HG02970 (cell line): Measurements from ENCODE around the gene CCNF.

Source experiments
- ATAC-seq: cut with Tn5 transposase; IDR thresholded peaks from one replicate; pipeline ENCODE4 v1.9.1; 2021; ENCODE audit warnings: mild to moderate bottlenecking, moderate library complexity, moderate number of reproducible peaks; ENCODE audit not compliant: unreplicated experiment, low FRiP score

CCNF gene

DNA sequence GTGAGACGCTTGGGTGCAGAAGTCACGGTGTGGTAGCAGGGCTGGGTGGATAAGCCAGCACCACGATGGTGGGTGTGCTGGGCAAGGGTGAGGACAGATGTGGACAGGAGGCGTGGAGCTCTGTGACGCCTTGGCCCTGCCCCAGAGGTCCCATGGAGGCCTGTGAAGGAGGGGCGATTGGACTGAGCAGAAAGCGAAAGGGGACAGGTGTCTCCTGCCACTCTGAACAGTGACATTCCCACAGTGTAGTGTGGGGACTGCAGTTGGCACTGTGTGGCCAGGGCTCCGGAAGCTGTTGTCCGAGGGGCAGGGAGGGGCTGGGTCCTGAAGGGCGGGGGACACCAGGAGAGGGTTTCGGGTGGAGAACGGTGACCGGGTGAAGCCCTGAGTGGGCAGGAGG, 53.0 kb downstream of the CCNF start:
- no peak for ATAC-seq

DNA sequence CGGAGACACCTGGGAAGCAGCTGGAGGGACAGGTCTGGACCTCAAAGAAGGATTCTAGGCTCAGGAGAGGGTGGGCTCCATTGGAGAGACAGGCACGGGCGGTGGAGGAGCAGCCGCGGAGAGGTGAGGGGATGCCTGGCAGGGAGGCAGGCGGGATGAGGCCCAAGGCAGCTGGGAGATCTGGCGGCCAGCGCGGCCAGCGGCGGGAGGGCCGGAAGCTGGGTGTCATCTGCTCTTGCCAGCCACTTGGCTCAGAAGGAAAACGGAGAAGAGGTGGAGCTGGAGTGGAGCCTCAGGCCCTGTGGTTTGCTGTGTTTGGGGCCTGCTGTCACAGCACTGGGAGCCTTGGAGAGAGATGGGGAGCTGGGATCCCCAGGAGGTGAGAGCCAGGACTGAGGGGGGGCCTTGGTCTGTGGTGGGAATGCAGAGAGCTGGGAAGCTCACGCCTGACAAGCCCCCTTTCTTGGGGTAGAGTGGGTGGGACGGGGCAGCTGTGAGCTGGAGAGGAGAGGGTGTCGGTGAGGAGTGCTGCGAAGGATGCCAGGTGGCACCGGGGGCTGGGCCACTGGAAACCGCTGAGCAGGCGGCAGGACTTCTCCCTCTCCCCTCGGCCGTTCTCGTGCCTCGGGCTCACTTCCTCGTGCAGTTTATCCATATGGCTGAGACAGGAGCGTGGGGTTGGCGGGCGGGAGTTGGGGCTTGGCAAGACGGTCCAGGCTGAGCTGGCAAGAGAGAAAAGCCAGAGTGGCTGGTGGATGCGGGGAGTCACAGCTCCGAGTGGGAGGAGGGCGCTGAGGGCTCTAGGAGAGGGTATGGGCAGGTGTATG, 53.7 kb downstream of the CCNF start:
- ATAC-seq, result no peak

DNA sequence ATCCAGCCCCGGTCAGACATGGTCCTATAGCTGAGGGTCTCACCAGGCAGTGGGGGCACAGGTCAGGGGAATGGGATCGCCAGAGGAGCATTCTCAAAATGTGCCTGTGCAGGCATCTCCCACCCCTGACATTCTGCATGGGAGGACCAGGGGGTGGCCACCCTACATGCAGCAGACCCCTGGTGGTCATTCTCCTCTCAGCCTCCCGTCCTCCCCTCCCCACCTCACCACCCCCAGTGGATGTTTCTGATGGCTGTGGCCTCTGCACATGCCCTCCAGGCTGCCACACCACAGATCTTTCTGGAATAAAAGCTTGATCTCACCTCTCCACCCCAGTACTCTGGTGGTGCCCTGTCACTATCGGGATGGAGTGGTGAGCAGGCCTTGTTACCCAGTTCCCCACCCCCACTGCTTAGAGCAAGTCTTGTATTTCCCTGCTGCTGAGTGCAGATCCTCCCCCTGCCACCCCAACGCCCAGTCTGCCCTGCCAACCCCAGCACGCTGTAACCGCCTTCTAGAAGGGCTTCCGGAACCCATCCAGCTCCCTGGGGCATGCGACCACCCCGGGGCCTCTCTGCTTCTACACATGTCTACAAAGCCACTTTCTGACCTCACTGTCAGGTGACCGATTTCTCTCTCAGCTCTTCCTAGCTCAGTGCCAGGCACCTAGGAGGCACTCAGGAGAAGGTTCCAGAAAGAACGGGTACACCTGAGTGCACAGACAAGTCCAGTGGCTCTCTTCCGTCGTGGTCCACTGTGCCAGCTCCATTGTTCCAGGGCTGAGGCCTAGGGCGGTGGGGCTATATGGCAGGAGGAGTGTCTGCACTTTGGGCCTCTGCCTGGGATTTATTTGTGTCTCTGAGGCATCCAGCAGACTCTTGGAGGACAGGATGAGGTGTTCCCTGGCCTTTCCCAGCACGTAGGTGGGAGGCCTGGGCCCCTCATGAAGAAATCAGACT, 55.0 kb downstream of the CCNF start:
- no peak for ATAC-seq

DNA sequence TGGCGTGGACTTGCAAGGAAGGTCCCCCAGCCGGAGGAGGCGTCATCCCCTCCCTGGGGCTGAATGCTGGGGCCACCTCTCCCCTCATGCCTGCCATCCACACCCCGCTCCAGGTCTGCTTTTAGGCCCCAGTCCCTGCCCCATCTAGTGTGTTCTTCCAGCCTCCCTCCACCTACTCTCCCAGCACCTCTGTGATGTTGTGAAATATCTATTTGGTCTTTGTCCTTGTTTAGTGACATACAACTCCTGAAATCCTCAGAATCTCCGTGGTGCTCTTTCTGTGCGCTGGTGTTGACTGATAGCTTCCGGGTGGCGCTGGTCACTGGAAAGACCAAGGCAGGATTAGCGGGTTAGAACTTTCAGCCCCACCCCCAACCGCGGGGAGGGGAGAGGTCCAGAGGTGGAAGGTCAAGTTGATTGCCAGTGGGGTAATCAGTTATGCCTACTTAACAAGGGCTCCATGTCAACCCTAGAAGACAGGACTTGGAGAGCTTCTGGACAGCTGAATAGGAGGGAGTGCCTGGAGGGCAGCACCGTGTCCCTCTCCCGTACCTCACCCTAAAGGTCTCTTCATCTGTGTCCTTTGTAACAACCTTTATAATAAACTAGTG, 55.8 kb downstream of the CCNF start:
- no peak for ATAC-seq

DNA sequence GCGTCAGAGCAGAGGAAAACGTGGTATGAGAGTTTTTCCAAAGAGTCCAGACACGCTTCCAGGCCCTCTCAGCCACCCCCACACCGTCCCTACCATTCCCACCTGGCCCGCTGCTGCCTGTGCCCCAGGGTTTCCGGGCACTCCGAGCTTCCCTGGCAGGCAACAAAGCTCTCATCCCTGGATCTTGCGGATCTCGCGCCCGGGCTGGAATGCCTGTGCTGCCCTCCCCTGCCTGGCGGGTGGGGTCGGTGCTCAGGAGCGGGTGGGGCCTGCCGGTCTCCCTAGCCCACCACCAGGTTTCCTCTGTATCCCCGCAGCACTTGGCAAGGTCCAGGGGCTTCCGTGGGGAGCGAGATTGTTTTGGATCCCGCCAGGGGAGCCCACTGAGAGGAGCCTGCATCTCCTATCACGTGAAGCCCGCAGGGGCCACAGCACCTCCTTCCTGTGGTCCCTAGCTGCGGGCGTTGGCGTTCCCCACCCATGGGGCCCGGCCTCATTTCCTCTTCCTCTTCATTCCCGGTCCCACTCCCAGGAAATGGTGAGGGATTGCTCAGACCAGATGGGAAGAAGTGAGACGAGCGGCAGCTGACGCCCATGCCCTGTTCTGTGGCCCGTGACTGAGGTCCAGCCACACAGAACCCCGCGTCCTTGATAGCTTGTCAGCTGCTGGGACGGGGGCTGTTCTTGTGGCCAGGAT, 56.7 kb downstream of the CCNF start:
- ATAC-seq, result no peak

DNA sequence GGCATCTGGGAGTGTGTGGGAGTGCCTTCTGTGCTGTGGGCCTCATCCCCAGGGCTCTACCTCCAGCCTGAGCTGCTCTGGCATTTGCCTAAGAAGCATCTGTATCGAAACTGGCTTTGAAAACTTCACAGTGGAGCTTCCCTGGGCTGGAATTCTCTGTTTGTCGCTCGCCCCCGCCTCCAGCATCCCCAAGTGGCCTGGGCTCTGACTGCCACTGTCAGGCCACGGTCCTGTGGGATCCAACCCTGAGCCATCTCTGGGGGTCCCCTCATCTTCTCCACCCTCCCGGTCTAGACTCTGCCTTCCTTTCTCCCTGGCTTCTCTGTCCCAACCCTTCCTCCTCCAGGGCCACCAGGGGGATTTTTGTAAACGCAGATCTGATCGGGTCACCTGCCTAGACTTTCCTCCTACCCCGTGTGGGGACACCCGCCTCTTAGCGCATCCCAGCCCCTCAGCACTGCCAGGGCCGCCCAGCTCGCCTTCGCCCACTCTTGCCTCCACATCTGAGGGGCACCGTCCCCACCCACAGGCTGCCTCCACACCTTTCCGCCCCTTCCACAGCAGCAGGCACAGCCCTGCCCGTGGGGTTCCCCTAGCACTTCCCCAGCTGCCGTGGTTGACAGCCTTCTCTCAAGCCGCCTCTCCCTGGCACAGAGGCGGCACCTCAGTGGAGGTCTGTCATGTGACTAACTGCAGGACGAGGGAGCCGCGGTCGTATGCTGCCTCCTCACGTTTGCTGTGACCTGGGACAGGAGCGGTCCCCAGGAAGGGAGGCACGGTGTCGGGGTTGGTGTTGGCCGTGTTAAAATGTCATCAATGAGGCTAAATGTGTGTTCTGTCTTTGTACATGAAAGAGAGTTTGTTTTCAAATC, 57.6 kb downstream of the CCNF start:
- ATAC-seq, result no peak

DNA sequence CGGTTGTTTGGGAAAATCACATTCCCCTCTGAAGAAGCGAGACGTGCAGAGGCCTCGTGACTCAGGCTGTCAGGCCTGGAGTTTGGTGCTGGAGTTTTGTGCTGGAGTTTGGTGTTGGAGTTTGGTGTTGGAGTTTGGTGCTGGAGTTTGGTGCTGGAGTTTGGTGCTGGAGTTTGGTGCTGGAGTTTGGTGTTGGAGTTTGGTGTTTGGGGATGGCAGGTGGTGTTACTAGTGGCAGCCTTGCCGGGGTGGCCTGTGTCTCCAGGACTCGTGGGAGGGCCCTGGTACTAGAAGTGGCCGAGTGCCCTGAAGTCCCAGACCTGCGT, 58.2 kb downstream of the CCNF start:
- ATAC-seq, result no peak

DNA sequence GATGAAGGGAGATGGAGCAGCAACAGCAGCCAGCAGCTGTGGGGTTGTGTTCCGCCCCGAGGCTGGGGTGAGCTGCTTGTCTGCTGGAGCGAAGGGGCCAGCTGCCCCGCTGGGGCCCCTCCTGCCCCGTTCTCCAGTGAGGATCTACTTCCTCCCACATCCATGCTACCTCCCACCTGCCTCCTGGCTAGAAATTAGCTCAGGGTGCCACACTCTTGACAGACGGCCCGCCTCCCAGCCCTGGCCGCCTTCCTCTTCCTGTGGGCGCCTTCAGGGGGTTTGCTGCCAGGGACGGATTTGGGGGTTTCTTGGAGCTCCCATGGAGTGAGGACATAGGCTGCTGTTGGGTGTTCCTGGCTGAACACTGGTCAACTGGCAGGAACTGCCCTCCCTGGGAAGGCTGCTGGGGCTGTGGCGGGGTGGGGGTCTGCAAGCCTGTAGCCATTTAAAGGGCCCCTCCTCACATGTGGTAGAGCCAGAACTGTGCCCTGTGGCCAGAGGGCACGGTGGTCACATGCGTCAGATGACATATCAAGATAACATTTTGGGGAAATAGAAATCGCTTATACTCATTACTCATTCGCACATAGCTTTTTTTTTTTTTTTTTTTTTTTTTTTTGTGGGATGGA, 58.8 kb downstream of the CCNF start:
- no peak for ATAC-seq

DNA sequence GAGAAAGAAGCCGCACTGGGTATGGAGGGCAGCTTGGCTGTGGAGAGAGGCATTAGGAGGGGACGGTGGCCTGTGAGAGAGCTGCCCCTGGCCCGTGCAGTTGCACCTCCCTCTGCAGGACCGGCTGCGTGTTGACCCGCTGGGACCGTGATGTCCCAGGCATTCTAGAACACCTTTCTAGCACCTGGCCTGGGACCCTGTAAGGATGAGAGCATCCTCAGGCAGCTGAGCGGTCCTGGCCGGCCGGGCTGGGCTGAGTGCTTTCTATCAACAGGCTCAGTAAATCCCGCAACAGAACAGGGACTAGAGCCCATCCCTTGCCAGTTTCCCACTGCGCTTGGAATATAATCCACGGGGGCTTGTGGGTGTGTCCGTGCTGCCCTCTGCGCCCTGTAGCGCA, 60.3 kb downstream of the CCNF start:
- no peak for ATAC-seq

DNA sequence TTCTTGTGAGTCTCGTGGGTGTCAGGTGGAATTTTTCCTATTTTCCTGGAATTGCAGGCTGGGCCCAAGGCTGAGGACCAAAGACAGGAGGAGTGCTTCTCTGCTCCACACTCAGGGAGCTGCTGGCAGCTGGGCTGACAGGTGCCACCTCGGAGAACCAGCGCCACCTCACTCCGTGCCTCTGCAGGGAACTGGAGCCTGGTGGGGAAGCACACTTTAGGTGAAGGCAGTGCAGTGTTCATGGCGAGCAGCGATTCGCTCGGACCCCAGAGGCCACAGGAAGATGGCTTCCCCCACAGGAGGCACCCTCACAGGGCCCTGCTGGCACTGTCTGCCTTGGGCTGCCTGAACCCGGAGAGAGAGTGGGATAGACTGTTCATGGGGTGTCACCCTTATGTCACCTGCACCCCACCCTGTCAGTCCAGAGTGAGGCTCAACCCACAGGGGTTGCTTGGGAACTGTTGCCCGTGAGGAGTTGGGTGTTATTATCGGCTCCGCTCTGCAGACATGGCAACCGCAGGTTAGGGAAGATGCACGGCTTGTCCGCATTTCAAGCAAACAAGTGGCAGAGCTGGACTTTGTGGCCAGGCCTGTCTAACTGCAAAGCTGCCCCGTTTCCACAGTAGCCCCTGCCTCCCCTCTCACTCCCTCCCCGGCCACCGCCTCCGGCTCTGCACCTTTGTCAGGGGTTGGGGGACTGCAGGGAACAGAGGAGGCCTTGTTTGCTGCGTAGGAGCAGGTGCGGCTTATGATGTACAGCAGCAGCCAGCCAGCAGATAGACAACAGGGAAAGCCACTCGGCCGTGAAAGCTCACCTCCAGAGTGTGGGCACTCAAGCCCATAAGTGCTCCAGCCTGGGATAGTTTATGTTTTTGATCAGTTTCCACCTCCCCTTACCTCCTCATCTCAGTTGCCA, 61.2 kb downstream of the CCNF start:
- ATAC-seq, result no peak

DNA sequence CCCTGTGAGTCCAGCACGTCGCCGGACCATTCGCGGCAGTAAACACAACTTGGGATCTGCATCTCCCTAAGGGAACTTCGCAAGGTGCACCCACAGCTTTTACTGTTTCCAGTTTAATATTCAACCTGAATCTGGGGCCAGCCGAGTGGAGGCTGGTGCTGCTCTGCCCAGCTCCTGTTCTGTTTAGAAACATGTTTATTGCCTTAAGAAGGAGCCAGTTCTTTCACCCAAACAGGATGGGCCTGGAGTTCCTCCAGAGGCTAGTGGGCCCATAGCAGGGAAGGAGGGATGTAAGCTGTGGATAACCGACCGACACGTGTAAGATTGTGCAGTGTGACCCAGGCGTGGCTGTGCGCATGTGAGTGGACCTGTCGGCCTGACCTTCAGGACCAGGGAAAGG, 63.0 kb downstream of the CCNF start:
- no peak for ATAC-seq

DNA sequence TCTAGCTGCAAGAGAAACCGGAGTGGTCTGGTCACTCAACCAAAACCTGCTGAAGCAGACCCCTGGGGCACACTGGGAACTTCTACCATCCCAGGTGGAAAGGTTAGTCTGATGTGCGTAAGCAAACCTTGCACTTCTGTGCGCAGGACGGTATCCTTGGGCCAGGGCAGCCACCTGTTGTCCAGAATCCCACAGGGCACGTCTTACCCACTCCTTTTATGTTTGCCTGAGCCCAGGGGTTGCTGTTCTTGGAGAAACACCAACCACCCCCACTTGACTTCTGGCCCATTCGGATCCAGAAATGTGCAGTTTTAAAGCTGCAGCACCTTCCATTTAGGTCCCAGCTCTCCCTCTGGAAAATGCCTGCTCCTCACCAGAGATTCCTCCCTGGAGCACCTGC, 64.4 kb downstream of the CCNF start:
- ATAC-seq, result no peak

DNA sequence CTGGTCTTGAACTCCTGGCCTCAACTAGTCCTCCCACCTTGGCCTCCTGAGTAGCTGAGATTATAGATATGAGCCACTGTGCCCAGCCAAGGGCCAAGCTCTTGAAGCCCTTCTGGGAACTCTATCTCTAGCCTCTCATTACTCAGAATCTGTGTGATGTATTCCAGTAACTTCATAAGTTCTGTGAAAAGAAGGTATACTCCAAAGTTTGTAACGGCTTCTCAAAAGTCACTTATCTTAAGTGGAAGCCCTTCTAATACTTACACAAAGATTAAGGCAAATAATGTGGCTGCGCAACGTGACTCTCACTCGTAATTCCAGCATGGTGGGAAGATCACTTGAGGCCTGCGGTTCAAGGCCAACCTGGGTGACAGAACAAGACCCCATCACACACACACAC, 65.4 kb downstream of the CCNF start:
- no peak for ATAC-seq

DNA sequence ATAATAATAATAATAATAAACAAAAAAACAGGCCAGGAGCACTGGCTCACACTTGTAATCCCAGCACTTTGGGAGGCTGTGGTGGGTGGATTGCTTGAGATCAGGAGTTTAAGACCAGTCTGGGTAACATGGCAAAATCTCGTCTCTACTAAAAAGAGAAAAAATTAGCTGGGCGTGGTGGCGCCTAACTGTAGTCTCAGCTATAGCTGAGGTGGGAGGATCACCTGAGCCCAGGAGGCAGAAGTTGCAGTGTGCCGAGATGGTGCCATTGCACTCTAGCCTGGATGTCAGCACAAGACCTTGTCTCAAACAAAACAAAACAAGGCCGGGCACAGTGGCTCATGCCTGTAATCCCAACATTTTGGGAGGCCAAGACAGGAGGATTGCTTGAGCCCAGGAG, 65.8 kb downstream of the CCNF start:
- ATAC-seq, result no peak

DNA sequence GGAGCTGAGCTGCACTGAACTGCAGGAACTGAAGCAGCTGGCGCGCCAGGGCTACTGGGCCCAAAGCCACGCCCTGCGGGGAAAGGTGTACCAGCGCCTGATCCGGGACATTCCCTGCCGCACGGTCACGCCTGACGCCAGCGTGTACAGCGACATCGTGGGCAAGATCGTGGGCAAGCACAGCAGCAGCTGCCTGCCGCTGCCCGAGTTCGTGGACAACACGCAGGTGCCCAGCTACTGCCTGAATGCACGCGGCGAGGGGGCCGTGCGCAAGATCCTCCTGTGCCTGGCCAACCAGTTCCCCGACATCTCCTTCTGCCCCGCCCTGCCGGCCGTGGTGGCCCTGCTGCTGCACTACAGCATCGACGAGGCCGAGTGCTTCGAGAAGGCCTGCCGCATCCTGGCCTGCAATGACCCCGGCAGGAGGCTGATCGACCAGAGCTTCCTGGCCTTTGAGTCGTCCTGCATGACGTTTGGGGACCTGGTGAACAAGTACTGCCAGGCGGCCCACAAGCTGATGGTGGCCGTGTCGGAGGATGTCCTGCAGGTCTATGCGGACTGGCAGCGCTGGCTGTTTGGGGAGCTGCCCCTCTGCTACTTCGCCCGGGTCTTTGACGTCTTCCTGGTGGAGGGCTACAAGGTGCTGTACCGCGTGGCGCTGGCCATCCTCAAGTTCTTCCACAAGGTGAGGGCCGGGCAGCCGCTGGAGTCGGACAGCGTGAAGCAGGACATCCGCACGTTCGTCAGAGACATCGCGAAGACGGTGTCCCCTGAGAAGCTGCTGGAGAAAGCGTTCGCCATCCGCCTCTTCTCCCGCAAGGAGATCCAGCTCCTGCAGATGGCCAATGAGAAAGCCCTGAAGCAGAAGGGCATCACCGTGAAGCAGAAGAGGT, 67.2 kb downstream of the CCNF start:
- ATAC-seq, result no peak

DNA sequence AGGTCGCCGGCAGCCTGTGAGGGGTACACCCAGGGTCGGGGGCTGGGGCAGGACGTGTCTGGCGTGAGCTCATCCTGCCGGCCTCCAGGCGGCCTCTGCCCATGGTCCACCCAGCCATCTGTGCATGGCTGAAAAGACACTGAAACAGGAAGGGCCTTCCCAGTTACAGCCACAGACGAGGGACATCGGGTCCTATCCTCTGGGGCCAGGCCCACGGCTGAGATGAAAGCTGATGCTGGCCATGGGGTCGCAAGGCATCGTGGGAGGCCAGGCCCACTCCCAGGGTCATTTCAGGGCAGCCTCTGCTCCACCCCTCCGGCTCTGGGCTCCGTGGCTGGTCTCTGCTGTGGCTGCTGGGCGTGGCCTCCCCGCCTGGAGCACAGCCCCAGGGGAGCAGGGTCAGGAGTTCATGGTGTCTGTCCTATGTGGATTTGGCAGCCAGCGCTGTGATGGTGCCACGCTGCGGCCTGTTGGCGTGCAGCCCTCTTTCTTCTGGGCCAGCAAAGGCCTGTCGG, 67.9 kb downstream of the CCNF start:
- no peak for ATAC-seq
